Lung (tissue), 12 donors: ENCODE data around the gene NDUFAF3. TPM values are rescaled to one million over a fixed set of nuclear protein-coding genes. Genes with fewer than 3 reads are reported as not detected.

ENCODE experiments used
- ATAC-seq: fragments of 200-7000 bp; cut with Tn5 transposase; one replicate; pipeline ENCODE4 v1.9.1; 2020; ENCODE audit warnings: moderate number of reproducible peaks; ENCODE audit not compliant: insufficient read depth, low FRiP score
- DNase-seq, 3 donors: peaks; one replicate each; pipeline ENCODE4 v3.0.0-alpha.2; 2013 to 2017
- H3K27ac ChIP-seq, 2 donors: one replicate each; pipeline ENCODE4 v1.5.1; 2013; ENCODE audit warnings: mild to moderate bottlenecking in 2 of 2, moderate library complexity in 2 of 2, control low read depth in 1 of 2, inconsistent platforms in 1 of 2, low read depth in 1 of 2, low read length in 1 of 2
- H3K27me3 ChIP-seq, 3 donors: one replicate each; pipeline ENCODE4 v1.5.1; 2013; ENCODE audit warnings: low read length in 2 of 3; ENCODE audit not compliant: control insufficient read depth in 3 of 3, insufficient read depth in 3 of 3
- H3K36me3 ChIP-seq, 4 donors: one replicate each; pipeline ENCODE4 v1.5.1; 2013; ENCODE audit warnings: low read length in 4 of 4, mild to moderate bottlenecking in 1 of 4, moderate library complexity in 1 of 4; ENCODE audit not compliant: control insufficient read depth in 4 of 4, insufficient read depth in 4 of 4
- H3K4me1 ChIP-seq, 5 donors: one replicate each; pipeline ENCODE4 v1.5.1; 2013; ENCODE audit warnings: low read length in 5 of 5, mild to moderate bottlenecking in 2 of 5, moderate library complexity in 1 of 5; ENCODE audit not compliant: control insufficient read depth in 5 of 5, insufficient read depth in 5 of 5
- H3K4me3 ChIP-seq: one replicate; pipeline ENCODE4 v1.5.1; 2013; ENCODE audit warnings: mild to moderate bottlenecking, control low read depth, moderate library complexity
- H3K9ac ChIP-seq, 2 donors: one replicate each; pipeline ENCODE4 v1.5.1; 2013; ENCODE audit warnings: low read length in 2 of 2, control low read depth in 1 of 2; ENCODE audit not compliant: insufficient read depth in 1 of 2
- H3K9me3 ChIP-seq, 4 donors: one replicate each; pipeline ENCODE4 v1.5.1; 2013; ENCODE audit warnings: low read length in 3 of 4, mild to moderate bottlenecking in 1 of 4, moderate library complexity in 1 of 4; ENCODE audit not compliant: control insufficient read depth in 4 of 4, insufficient read depth in 3 of 4
- WGBS, 2 donors: extraction: QIAGEN DNeasy Blood & Tissue Kit; methylation state at CpG; one replicate each; pipeline ENCODE4 v1.1.7; 2013; 5-methylcytosine and 5-hydroxymethylcytosine counted together
- polyA plus RNA-seq, 2 donors: library from polyadenylated mRNA; stranded (reverse); fragments of 200-250 nt; gene quantifications; one replicate each; pipeline ENCODE4 v1.2.1, GENCODE V29; 2013
- total RNA-seq, 2 donors: library from RNA; depleted of rRNA in 1 of 2; stranded (reverse); fragments of >200 nt in 1 of 2; gene quantifications; one replicate each; pipeline ENCODE4 v1.2.1, GENCODE V29; 2014 to 2021
- TF ChIP-seq, protein P1 (sequence below): IDR thresholded peaks from 2 replicates; pipeline ENCODE4 v1.5.1; 2012; ENCODE audit warnings: mild to moderate bottlenecking; ENCODE audit errors: control extremely low read depth, extremely low read depth
- donor health status: control.
- donor health status: control.
- donor health status: Bipolar disorder and iron deficiency.
- donor health status: healthy.
- donor health status: DM: yes; HTN: yes; CAD: no.

Gene NDUFAF3
- total and polyA plus RNA-seq, 4 donors = 49.9 to 143 (median 110) TPM

GRCh38 chr3:48997714-48998637 is 23.9 kb upstream of the NDUFAF3 start:
- WGBS, 2 donors = 83 to 87% methylated on average over 20 of the region's 20 CpGs
- TF ChIP-seq, protein P1, sequence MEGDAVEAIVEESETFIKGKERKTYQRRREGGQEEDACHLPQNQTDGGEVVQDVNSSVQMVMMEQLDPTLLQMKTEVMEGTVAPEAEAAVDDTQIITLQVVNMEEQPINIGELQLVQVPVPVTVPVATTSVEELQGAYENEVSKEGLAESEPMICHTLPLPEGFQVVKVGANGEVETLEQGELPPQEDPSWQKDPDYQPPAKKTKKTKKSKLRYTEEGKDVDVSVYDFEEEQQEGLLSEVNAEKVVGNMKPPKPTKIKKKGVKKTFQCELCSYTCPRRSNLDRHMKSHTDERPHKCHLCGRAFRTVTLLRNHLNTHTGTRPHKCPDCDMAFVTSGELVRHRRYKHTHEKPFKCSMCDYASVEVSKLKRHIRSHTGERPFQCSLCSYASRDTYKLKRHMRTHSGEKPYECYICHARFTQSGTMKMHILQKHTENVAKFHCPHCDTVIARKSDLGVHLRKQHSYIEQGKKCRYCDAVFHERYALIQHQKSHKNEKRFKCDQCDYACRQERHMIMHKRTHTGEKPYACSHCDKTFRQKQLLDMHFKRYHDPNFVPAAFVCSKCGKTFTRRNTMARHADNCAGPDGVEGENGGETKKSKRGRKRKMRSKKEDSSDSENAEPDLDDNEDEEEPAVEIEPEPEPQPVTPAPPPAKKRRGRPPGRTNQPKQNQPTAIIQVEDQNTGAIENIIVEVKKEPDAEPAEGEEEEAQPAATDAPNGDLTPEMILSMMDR = no peak
- H3K27me3 ChIP-seq = no peaks in the 10 kb centered on the region
- no peak for ATAC-seq
- no peaks in the 10 kb centered on the region for H3K9me3 ChIP-seq
- peaks cover 0 to 12% (median 1%) of the 10 kb centered on the region in 4 donors for H3K36me3 ChIP-seq
- H3K4me1 ChIP-seq = peaks cover 0 to 9% (median 2%) of the 10 kb centered on the region in 5 donors
- H3K9ac ChIP-seq = no peak overlapping the region
- no peak overlapping the region for H3K27ac ChIP-seq
- peak in 2 of 3 donors; percentile 55 to 60 for DNase-seq
- no peak overlapping the region for H3K4me3 ChIP-seq

DNA sequence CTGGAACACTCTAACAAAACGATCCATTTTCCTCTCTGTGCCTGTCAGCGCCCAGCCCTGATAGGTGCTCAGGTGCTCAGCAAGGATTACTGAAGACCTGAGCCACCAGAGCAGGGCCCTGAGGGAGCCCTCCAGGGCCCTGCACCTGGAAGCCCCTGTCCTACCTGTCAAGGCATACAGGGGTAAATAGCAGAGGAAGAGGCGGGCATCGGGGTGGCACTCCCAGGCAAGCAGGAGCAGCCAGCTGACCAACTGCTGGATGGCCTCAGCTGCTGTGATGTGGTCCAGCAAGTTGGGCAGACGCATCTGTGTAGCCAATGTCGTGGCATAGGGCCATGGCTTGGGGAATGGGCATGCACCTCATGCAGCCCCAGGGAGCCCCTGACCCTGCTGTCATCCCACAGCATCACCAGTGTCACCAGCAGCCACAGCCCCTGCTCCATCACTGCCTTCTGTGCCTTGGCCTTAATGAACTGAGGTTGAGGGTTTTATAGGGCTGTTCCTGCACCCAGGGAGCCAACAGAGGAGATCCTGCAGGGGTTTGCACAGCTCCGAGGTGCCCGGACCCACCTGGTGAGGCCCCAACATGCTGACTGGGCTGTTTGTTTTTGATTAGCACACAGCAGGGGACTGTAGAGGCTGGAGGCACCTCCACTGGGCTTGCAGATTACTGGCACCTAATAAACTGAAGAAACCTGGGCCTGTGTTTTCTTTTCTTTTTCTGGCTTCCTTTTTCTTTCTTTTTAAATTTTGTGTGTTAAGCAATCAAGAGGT is 22.6 kb upstream of the NDUFAF3 start:
- 85 to 87% methylated on average over 8 of the region's 8 CpGs for WGBS, 2 donors
- H3K27me3 ChIP-seq = no peaks in the 10 kb centered on the region
- TF ChIP-seq, protein P1 = no peak
- H3K27ac ChIP-seq = no peak overlapping the region
- H3K4me1 ChIP-seq = peaks cover 0 to 9% (median 2%) of the 10 kb centered on the region in 5 donors
- no peak overlapping the region for H3K9ac ChIP-seq
- DNase-seq = no peak
- H3K4me3 ChIP-seq = no peak overlapping the region
- peaks cover 0 to 10% (median 1%) of the 10 kb centered on the region in 4 donors for H3K36me3 ChIP-seq
- H3K9me3 ChIP-seq = no peaks in the 10 kb centered on the region
- no peak for ATAC-seq

DNA sequence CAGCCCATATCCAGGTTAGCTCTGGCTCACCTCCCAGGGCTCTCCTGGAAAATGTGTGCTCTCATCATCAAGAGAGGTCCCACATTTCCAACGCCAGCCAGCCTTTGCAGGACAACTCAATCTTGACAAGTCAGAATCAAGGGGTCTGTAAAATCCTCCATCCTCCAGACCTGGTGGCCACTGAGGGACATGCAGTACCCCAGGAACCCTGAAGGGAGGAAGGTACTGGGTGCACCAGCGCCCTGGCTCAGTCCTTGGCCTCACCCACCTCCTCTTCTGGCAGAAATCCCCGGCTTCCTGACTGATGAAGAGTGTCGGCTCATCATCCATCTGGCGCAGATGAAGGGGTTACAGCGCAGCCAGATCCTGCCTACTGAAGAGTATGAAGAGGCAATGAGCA is 20.8 kb upstream of the NDUFAF3 start:
- H3K27ac ChIP-seq = no peak overlapping the region
- WGBS, 2 donors = 89 to 91% methylated on average over 6 of the region's 6 CpGs
- H3K9me3 ChIP-seq = no peaks in the 10 kb centered on the region
- no peaks in the 10 kb centered on the region for H3K27me3 ChIP-seq
- ATAC-seq (no peak), DNase-seq (no peak)
- H3K4me3 ChIP-seq = no peak overlapping the region
- H3K36me3 ChIP-seq = peaks cover 0 to 7% (median 1%) of the 10 kb centered on the region in 4 donors
- H3K4me1 ChIP-seq = peaks cover 0 to 9% (median 3%) of the 10 kb centered on the region in 5 donors
- TF ChIP-seq, protein P1 = no peak
- H3K9ac ChIP-seq = no peak overlapping the region
